Thymus (tissue), 11 donors: ENCODE data around the gene BEAN1. TPM values are rescaled to one million over a fixed set of nuclear protein-coding genes. Genes with fewer than 3 reads are reported as not detected.

ENCODE experiments used
- DNase-seq, 9 donors: peaks; one replicate each; pipeline ENCODE4 v3.0.0-alpha.2; 2013; ENCODE audit warnings: low spot score in 9 of 9, low read depth in 6 of 9, missing footprints in 1 of 9
- H3K27ac ChIP-seq, 2 donors: one replicate each; pipeline ENCODE4 v1.5.1; 2013; ENCODE audit warnings: control low read depth in 1 of 2, low read depth in 1 of 2, low read length in 1 of 2, mild to moderate bottlenecking in 1 of 2, moderate library complexity in 1 of 2
- H3K27me3 ChIP-seq, 2 donors: one replicate each; pipeline ENCODE4 v1.5.1; 2013; ENCODE audit warnings: low read length in 1 of 2; ENCODE audit not compliant: control insufficient read depth in 2 of 2, insufficient read depth in 1 of 2
- H3K36me3 ChIP-seq, 2 donors: one replicate each; pipeline ENCODE4 v1.5.1; 2013; ENCODE audit warnings: low read length in 1 of 2, mild to moderate bottlenecking in 1 of 2, moderate library complexity in 1 of 2; ENCODE audit not compliant: control insufficient read depth in 2 of 2, insufficient read depth in 2 of 2
- H3K4me1 ChIP-seq, 2 donors: one replicate each; pipeline ENCODE4 v1.5.1; 2013; ENCODE audit warnings: low read length in 2 of 2; ENCODE audit not compliant: control insufficient read depth in 2 of 2, insufficient read depth in 2 of 2
- H3K4me3 ChIP-seq, 2 donors: one replicate each; pipeline ENCODE4 v1.5.1; 2013; ENCODE audit warnings: low read length in 2 of 2, control low read depth in 1 of 2, mild to moderate bottlenecking in 1 of 2
- H3K9me3 ChIP-seq, 2 donors: one replicate each; pipeline ENCODE4 v1.5.1; 2013; ENCODE audit warnings: low read length in 1 of 2, mild to moderate bottlenecking in 1 of 2; ENCODE audit not compliant: control insufficient read depth in 2 of 2, insufficient read depth in 1 of 2
- WGBS: extraction: QIAGEN DNeasy Blood & Tissue Kit; methylation state at CpG from one replicate; pipeline ENCODE4 v1.1.7; 2013; 5-methylcytosine and 5-hydroxymethylcytosine counted together
- polyA plus RNA-seq: library from polyadenylated mRNA; stranded (reverse); fragments of 200-250 nt; gene quantifications from one replicate; pipeline ENCODE4 v1.2.3, GENCODE V29; 2013
- total RNA-seq: library from RNA; stranded (reverse); fragments of 120-200 nt; gene quantifications from one replicate; pipeline ENCODE4 v1.2.4, GENCODE V29; 2013
- donor health status: healthy.

BEAN1 gene
- total and polyA plus RNA-seq, 2 donors, result 0.05 to 0.25 TPM

DNA sequence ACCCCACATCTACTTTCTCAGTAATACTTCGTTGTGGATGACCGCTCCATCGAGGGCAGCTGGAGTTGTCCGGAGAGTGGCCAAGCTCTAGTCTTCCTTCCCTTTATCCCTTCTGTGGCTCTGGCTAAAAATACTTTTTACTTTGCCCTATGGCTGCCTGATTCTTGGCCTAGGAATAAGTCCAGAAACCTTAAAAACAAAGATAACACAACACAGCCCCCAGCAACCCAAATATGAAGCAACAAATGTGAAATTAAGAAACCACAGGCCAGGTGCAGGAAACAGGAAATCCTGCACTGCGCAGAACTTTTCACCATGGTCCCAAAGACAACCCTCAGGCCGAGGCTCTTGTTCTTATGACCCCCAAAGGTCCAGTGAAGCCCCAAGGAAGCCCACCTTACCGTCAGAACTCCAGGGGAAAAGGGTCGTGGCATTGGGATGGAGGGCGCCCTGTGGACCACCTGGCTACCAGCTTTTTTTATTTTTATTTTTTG lies 96.8 kb downstream of the BEAN1 start:
- H3K36me3 ChIP-seq, result peaks cover 0 to 2% of the 10 kb centered on the region in 2 donors

DNA sequence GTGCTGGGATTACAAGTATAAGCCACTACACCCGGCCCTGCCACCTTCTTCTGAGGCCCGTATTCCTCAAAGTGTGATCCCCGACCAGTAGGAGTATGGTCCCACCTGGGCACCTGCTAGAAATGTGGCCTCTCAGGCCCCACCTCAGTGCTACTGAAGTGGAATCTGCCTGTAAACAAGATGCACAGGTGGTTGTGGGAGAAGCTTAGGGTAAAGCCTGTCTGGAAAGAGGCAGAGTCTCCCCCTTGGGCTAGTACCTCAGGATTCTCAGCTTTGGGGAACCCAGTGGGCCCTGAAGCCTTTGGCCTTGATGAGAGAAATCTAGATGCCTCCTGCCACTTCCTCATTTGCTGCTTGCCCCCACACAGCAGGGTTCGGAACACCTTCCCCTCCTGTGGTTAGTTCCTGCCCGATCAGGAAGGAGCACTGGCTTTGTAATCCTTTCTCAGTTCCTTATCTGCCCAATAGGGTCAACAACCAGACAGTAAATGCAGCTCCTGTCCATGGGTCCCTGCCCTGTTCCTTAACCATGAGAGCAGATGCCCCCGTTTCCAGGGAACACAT lies 97.6 kb downstream of the BEAN1 start:
- Histone ChIP-seq H3K4me1 (peaks cover 52 to 82% of the 10 kb centered on the region in 2 donors), H3K27ac (peak overlapping the region; percentile 93), H3K36me3 (peaks cover 0 to 2% of the 10 kb centered on the region in 2 donors), H3K9me3 (peaks cover 0 to 3% of the 10 kb centered on the region in 2 donors), H3K4me3 (peak overlapping the region in 1 of 2 donors; percentile 4), H3K27me3 (no peaks in the 10 kb centered on the region)
- 7% methylated on average over 6 of the region's 6 CpGs for WGBS
- DNase-seq, result peak in 3 of 9 donors; percentile 52 to 81 (median 61)

More for the DNA sequence above, 96.8 kb downstream of the BEAN1 start:
- H3K27ac ChIP-seq, result peak overlapping the region; percentile 93
- WGBS, result 7% methylated on average over 9 of the region's 9 CpGs
- peak in 8 of 9 donors; percentile 54 to 93 (median 78) for DNase-seq
- H3K4me3 ChIP-seq, result peak overlapping the region; percentile 4 to 11
- H3K9me3 ChIP-seq, result peaks cover 0 to 3% of the 10 kb centered on the region in 2 donors
- H3K27me3 ChIP-seq, result no peaks in the 10 kb centered on the region
- peaks cover 52 to 86% of the 10 kb centered on the region in 2 donors for H3K4me1 ChIP-seq

DNA sequence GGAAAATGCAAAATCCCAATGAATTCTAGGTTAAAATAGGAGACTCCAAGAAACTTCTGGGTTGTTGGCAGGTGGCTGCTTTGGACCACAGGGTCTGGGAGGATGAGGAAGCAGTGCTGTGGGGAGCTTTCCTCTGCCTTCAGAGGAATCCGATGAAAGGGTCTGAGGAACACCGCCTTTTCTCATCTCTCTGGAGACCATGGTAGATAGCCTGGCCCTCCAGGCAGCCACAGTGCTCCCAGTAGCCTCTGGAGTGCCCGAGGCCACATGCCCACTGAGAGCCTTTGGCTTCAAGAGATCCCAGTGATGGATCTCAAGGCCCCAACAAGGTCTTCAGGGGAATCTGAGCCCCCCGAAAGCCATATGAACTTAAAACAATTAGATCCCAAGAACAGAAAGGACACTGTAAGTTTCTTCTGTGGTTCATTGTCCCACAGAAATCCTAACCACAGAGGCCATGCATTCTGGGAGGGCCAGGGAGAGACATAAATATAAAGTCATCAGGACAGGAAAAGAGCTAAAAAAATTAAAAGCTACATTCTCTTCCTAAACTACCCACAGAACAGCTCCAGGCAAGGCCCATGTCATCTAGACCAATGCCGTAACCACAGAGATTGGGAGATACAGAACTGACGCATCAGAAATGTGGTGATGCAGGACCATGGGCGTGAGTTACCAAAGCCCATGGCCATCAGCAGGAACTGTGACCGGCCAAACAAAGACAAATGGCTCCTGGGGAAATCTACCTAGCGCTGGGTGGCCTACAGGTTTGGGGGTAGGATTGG lies 98.5 kb downstream of the BEAN1 start:
- peak overlapping the region in 1 of 2 donors; percentile 93 for H3K27ac ChIP-seq
- DNase-seq, result no peak
- 65% methylated on average over 9 of the region's 9 CpGs for WGBS
- peaks cover 0 to 2% of the 10 kb centered on the region in 2 donors for H3K36me3 ChIP-seq
- peaks cover 0 to 3% of the 10 kb centered on the region in 2 donors for H3K9me3 ChIP-seq
- no peak overlapping the region for H3K4me3 ChIP-seq
- H3K27me3 ChIP-seq, result no peaks in the 10 kb centered on the region
- peaks cover 47 to 73% of the 10 kb centered on the region in 2 donors for H3K4me1 ChIP-seq

GRCh38 chr16:66528294-66528693 lies 101.2 kb downstream of the BEAN1 start:
- peaks cover 0 to 3% of the 10 kb centered on the region in 2 donors for H3K9me3 ChIP-seq
- no peak overlapping the region for H3K27ac ChIP-seq
- H3K4me1 ChIP-seq, result peaks cover 20 to 46% of the 10 kb centered on the region in 2 donors
- H3K36me3 ChIP-seq, result peaks cover 0 to 6% of the 10 kb centered on the region in 2 donors
- H3K4me3 ChIP-seq, result no peak overlapping the region
- WGBS, result 97% methylated on average over 5 of the region's 5 CpGs
- DNase-seq, result no peak
- no peaks in the 10 kb centered on the region for H3K27me3 ChIP-seq

GRCh38 chr16:66529475-66529874 lies 102.4 kb downstream of the BEAN1 start:
- no peak overlapping the region for H3K27ac ChIP-seq
- no peak for DNase-seq
- H3K4me3 ChIP-seq, result no peak overlapping the region
- H3K4me1 ChIP-seq, result peaks cover 12 to 34% of the 10 kb centered on the region in 2 donors
- no peaks in the 10 kb centered on the region for H3K9me3 ChIP-seq
- peaks cover 0 to 6% of the 10 kb centered on the region in 2 donors for H3K36me3 ChIP-seq
- H3K27me3 ChIP-seq, result no peaks in the 10 kb centered on the region
- WGBS, result 97% methylated on average over 6 of the region's 6 CpGs

Other genes with a start within 250 kb of the BEAN1 start
- 7.5 TPM for gene CDH5, start 60.6 kb upstream of the BEAN1 start, total RNA-seq
- gene CDH5, start 60.6 kb upstream of the BEAN1 start, polyA plus RNA-seq, result 12.0 TPM
- 11.9 TPM for gene TK2, start 122.8 kb downstream of the BEAN1 start, total RNA-seq
- 15.9 TPM for gene TK2, start 122.8 kb downstream of the BEAN1 start, polyA plus RNA-seq
- 126 TPM for gene CKLF, start 125.3 kb downstream of the BEAN1 start, total RNA-seq
- gene CKLF, start 125.3 kb downstream of the BEAN1 start, polyA plus RNA-seq, result 53.8 TPM
- gene CMTM1, start 139.1 kb downstream of the BEAN1 start, total RNA-seq, result 5.1 TPM
- 0.64 TPM for gene CMTM1, start 139.1 kb downstream of the BEAN1 start, polyA plus RNA-seq
- gene CMTM2, start 152.2 kb downstream of the BEAN1 start, total RNA-seq, result 0.94 TPM
- gene CMTM2, start 152.2 kb downstream of the BEAN1 start, polyA plus RNA-seq, result 1.3 TPM
- 15.9 TPM for gene CMTM3, start 177.4 kb downstream of the BEAN1 start, total RNA-seq
- gene CMTM3, start 177.4 kb downstream of the BEAN1 start, polyA plus RNA-seq, result 55.4 TPM